ENCODE measurements around the gene MRPL54.

MRPL54 gene

DNA sequence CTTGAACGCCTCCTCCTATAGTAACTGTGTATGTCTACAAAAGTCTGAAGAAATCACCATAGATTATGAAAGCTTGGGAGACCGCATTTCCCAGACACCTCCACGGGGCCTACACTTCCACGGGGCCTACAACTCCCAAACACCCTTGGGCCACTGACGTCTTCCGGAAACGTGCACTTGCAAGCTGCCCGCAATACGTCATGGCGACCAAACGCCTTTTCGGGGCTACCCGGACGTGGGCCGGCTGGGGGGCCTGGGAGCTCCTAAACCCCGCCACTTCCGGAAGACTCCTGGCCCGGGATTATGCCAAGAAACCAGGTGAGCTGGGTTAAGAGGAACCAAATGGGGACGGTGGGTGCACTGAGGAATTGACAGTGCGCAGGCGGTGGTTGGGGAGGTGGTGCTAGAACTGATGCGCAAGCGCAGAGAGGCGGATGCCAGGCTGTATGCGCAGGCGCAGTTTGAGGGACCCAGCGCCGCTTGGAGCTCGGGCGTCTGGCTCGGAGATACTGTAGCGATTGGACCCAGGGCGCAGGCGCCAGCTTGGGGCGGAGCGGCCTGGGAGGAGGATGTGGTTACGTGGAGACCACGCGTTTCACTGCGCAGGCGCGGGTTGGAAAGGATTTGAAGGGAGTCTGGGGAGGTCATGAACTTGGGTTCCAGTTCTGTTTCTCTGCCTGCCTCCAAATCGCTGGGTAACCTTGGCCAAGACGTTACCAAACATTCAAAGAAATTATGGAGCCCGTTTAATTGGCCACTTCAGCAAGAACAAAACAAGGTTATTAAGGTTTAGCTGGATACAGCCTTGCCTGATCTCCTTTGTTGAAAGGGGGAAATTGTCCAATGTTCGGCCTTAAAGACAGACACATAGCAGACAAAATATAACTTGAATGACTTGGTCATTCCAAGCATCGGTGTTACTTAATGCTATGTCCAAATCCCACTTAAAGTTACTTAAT is at the start of gene MRPL54:
Gene MRPL54, plus strand, starts transcription at position 182 of the 959 bp plus-strand sequence. Its CDS starts 19 bp downstream, at position 201.
- peak within 1 kb of the TSS; percentile 96 for H3K4me3 ChIP-seq (ENCODE audit: low read length)
- peak; percentile 99 for DNase-seq (ENCODE audit: low read depth)
- TF ChIP-seq CTCF (IDR thresholded peaks at IDR 0.05; ENCODE audit: insufficient read depth, low read depth, low read length, missing control alignments) = no peak

GRCh38 chr19:3716147-3716668 is 46.3 kb upstream of the MRPL54 start:
- no peak overlapping the region for H3K4me3 ChIP-seq (ENCODE audit: low read length)
- TF ChIP-seq CTCF (IDR thresholded peaks at IDR 0.05; ENCODE audit: insufficient read depth, low read depth, low read length, missing control alignments) = no peak
- no peak for DNase-seq (ENCODE audit: low read depth)

DNA sequence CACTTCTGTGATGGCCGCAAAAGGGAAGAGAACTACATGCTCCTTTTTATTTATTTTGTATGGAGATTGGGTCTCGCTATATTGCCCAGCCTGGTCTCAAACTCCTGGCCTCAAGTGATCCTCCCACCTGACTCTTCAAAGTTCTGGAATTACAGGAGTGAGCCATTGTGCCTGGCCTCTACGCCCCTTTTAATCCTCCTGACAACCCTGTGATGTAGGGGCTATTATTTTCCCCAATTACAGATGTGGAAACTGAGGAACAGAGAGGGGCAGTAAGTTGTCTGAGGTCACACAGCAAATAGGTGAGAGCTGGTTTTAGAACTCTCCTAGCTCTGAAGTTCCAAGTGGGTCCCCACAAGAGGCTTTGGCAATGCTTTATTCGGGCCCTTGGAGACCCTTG is 42.6 kb upstream of the MRPL54 start:
- TF ChIP-seq CTCF (IDR thresholded peaks at IDR 0.05; ENCODE audit: insufficient read depth, low read depth, low read length, missing control alignments) = no peak
- H3K4me3 ChIP-seq (ENCODE audit: low read length) = no peak overlapping the region
- no peak for DNase-seq (ENCODE audit: low read depth)

GRCh38 chr19:3720349-3720917 is 42.0 kb upstream of the MRPL54 start:
- DNase-seq (ENCODE audit: low read depth) = no peak
- TF ChIP-seq CTCF (IDR thresholded peaks at IDR 0.05; ENCODE audit: insufficient read depth, low read depth, low read length, missing control alignments) = no peak
- no peak overlapping the region for H3K4me3 ChIP-seq (ENCODE audit: low read length)

DNA sequence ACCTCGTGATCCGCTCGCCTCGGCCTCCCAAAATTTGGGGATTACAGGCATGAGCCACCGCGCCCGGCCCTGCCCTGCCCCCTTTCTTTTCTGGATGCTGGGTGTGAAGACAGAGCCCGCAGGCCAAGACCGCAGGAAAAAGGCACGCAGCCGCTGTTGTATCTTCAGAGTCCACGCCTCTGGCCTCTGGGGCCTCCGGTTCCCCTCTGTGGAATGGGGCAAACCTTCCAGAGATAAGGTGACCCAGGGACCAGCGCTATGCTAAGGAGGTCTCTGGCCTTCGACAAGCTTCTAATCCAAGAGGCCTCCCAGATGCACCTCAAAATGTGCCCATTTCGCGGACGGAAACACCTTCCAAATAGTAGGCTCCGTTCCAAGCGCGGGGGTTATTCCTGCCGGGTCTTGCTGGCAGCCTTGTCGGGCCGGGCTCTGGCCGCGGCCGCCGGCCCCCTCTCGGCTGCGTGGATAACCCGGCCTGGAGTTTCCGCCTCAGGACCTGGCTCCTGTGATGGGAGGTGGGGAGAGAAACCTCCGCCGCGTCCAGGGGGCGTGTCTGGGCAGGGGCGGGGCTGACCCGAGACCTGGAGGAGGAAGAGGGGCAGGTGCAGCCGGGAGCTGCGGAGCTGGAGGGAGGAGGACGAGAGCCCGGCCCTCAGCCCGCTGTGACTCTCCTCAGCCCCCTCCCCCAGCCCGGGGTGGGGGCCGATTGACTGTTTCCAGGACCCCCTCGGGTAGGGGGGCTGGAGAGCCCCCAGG is 41.2 kb upstream of the MRPL54 start:
- DNase-seq (ENCODE audit: low read depth) = peak; percentile 91
- no peak for TF ChIP-seq CTCF (IDR thresholded peaks at IDR 0.05; ENCODE audit: insufficient read depth, low read depth, low read length, missing control alignments)
- peak overlapping the region; percentile 11 for H3K4me3 ChIP-seq (ENCODE audit: low read length)

DNA sequence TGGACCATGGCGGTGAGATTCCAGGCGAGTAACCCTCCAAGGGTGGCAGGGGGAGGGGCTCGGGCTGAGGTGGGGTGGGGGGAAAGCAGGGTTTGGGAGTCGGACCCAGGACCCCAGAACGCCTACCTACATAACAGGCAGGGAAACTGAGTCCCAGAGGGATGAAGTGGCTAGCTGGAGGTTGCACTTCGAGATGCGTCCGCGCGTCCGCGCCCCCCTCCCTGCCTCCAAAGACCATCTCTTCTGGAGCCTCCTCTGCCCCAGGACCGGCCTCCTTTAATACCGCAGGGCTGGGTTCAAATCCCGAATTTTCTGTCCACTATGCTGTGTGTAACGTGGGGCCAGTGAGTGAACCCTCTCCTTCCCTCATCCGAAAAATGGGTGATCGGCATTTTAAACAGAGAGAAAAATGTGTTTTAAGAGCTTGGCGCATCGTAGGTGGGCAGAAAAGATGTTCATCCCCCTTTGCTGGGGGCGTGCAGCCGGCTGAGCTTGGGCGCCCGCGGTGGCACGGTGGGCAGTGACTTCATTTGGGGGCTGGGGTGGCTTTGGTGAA is 40.5 kb upstream of the MRPL54 start:
- no peak for TF ChIP-seq CTCF (IDR thresholded peaks at IDR 0.05; ENCODE audit: insufficient read depth, low read depth, low read length, missing control alignments)
- DNase-seq (ENCODE audit: low read depth) = no peak
- peak overlapping the region; percentile 11 for H3K4me3 ChIP-seq (ENCODE audit: low read length)

All from epithelial cell of esophagus (primary cell).